HCT116 (cell line): ENCODE measurements around the gene SRP19.

ENCODE experiments used
- CEBPB ChIP-seq: IDR thresholded peaks from 2 replicates; pipeline ENCODE4 v1.6.1; 2012; ENCODE audit warnings: low read depth
- CTCF ChIP-seq, 3 experiments: fragments of 200-600 bp in 1 of 3; sonication (generic) in 1 of 3; IDR thresholded peaks in 2 of 3; conservative IDR thresholded peaks in 1 of 3; 2 replicates each; pipeline ENCODE4 v1.5.1; 2012 to 2017; ENCODE audit warnings: low read depth in 2 of 3, low read length in 2 of 3, antibody characterized with exemption in 1 of 3, borderline replicate concordance in 1 of 3, control low read depth in 1 of 3, mild to moderate bottlenecking in 1 of 3, mixed read lengths in 1 of 3, mixed run types in 1 of 3, moderate library complexity in 1 of 3; ENCODE audit not compliant: insufficient read depth in 1 of 3
- EGR1 ChIP-seq: IDR thresholded peaks from 2 replicates; pipeline ENCODE4 v1.6.1; 2012; ENCODE audit warnings: low read depth
- ELF1 ChIP-seq: IDR thresholded peaks from 2 replicates; pipeline ENCODE4 v1.6.1; 2012; ENCODE audit warnings: low read depth, borderline replicate concordance
- POLR2A ChIP-seq: IDR thresholded peaks from 2 replicates; pipeline ENCODE4 v1.7.0; 2011; ENCODE audit warnings: borderline replicate concordance; ENCODE audit not compliant: insufficient read depth, insufficient read length; ENCODE audit errors: extremely low read depth
- SP1 ChIP-seq: IDR thresholded peaks from 2 replicates; pipeline ENCODE4 v1.6.1; 2012; ENCODE audit warnings: low read depth
- ZBTB33 ChIP-seq: IDR thresholded peaks from 2 replicates; pipeline ENCODE4 v1.6.1; 2011; ENCODE audit warnings: mild to moderate bottlenecking, low read length, moderate library complexity; ENCODE audit not compliant: insufficient replicate concordance; ENCODE audit errors: extremely low read depth

- TF ChIP-seq CTCF (IDR thresholded peaks at IDR 0.05 in 2 of 3, conservative IDR thresholded peaks at IDR 0.05 in 1 of 3; ENCODE audit: borderline replicate concordance in 1 of 3, insufficient read depth in 1 of 3, low read depth in 2 of 3, low read length in 2 of 3) (no peak), CEBPB (no peak), POLR2A (no peak), EGR1 (no peak), ELF1 (no peak), SP1 (no peak), ZBTB33 (no peak)
Observed at GRCh38 chr5:112918136-112918535, 57.0 kb downstream of the SRP19 start.
